Uterine smooth muscle cell (primary cell): Measurements from ENCODE around the gene UTRN. TPM values are rescaled to one million over a fixed set of nuclear protein-coding genes. Genes with fewer than 3 reads are reported as not detected.

Experiments used
- total RNA-seq: library from RNA; depleted of rRNA; stranded (reverse); fragments of >200 nt; gene quantifications from 2 replicates; pipeline ENCODE4 v1.2.3, GENCODE V29; 2014

UTRN gene
- 126 and 155 TPM in 2 replicates for total RNA-seq

GRCh38 chr6:144284783-144285547 is at the start of gene UTRN:
Gene UTRN (plus strand): TSS chr6:144285335. CDS start chr6:144291829, 6,494 bp downstream.

Other genes starting within 250 kb of the UTRN start
- gene SF3B5, start 189.8 kb upstream of the UTRN start, total RNA-seq, result 101 and 127 TPM in 2 replicates
- 0.37 and 0.77 TPM in 2 replicates for gene STX11, start 134.8 kb upstream of the UTRN start, total RNA-seq